GM18502 (cell line): ENCODE results near the gene CR1.
"Not testable (repeated sequence)": the region's sequence is repeated elsewhere in the genome, so short reads cannot be mapped to it uniquely, and the experiment has no call there.

ENCODE experiments used
- ATAC-seq: cut with Tn5 transposase; IDR thresholded peaks from one replicate; pipeline ENCODE4 v1.9.1; 2021; ENCODE audit warnings: mild to moderate bottlenecking; ENCODE audit not compliant: unreplicated experiment, poor library complexity

The CR1 gene

DNA sequence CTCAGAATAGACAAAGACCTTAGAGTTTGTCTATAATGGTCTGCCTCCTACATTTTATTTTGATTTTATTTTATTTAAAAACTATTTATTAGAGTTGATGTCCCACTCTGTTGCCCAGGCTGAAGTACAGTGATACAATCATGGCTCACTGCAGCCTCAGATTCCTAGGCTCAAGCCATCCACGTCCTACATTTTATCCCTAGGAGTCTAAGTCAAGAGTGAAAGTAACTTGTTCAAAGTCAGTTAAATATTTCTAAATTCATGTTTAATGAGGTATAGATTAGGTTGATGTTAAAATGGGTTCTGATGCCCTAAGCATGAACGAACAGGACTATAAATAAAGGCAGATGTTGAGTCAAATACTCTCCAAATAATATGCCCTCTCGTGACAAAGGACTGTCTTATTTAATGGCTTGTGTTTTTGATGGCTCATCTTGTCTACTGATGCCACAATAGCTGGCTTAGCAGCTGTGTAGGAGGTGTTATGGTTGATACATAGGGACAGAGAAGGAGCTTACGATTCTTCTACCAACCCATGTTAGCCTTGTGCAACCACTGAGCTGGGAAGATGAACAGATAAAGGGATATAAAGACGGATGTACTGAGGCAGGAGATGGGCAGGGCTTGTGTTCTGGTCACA, 83.0 kb downstream of the CR1 start:
- no peak for ATAC-seq

DNA sequence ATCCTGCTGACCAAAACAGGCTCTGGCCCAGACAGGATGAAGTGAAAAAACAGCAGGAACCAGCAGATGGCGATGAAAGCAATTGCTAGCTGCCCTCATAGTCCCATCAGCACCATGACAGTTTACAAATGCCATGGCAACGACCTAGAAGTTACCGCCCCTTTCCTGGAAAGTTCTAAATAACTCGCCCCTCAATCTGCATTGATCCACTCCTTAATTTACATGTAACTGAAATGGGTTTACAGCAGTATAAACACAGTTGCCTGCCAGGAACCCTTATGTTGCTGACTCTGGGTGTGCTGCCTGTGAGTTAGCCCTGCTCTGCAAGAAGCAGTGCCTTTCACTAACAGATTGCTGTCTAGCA, 83.5 kb downstream of the CR1 start:
- ATAC-seq, result peak; percentile 88

DNA sequence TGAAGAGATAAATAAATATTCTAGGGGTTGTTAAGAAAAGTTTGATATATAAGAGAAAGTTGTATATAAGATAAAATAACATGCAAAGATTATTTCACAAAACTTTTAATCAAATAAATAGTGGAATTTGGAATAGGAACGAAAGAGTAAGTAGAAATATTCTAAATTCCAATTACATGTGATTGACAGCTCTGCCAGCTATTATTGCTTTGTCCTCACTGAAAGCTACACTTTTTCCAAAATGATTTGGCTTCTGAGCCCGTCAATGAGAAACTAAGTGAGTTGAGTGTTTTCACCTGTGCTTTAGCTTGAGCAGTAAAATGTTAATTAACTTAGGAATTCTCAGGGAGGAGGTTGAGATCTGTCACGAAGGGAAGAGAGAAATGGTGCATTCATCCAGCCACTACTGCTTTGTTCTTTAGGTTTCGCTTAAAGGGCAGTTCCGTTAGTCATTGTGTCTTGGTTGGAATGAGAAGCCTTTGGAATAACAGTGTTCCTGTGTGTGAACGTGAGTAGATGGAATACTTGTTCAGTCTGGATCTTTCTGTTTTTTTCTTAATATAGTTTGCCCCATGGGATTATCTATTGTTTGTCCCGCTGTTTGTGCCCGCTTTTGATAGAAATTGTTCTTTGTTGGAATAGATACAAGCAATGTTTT, 85.7 kb downstream of the CR1 start:
- no peak for ATAC-seq

DNA sequence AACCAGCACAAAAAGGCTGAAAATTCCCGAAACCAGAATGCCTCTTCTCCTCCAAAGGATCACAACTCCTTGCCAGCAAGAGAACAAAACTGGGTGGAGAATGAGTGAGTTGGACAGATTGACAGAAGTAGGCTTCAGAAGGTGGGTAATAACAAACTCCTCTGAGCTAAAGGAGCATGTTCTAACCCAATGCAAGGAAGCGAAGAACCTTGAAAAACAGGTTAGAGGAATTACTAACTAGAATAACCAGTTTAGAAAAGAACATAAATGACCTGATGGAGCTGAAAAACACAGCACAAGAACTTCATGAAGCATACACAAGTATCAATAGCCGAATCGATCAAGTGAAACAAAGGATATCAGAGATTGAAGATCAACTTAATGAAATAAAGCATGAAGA, 93.5 kb downstream of the CR1 start:
- ATAC-seq, result not testable (repeated sequence)

DNA sequence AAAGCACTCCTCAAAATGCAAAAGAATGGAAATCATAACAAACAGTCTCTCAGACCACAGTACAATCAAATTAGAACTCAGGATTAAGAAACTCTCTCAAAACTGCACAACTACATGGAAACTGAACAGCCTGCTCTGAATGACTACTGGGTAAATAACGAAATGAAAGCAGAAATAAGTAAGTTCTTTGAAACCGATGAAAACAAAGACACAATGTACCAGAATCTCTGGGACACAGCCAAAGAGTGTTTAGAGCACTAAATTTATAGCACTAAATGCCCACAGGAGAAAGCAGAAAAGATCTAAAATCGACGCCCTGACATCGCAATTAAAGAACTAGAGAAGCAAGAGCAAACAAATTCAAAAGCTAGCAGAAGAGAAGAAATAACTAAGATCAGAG, 95.2 kb downstream of the CR1 start:
- ATAC-seq, result not testable (repeated sequence)

DNA sequence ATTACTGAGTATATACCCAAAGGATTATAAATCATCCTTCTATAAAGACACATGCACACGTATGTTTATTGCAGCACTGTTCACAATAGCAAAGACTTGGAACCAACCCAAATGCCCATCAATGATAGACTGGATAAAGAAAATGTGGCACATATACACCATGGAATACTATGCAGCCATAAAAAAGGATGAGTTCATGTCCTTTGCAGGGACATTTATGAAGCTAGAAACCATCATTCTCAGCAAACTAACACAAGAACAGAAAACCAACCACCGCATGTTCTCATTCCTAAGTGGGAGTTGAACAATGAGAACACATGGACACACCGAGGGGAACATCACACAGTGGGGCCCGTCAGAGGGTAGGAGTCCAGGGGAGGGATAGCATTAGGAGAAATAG, 98.1 kb downstream of the CR1 start:
- not testable (repeated sequence) for ATAC-seq

DNA sequence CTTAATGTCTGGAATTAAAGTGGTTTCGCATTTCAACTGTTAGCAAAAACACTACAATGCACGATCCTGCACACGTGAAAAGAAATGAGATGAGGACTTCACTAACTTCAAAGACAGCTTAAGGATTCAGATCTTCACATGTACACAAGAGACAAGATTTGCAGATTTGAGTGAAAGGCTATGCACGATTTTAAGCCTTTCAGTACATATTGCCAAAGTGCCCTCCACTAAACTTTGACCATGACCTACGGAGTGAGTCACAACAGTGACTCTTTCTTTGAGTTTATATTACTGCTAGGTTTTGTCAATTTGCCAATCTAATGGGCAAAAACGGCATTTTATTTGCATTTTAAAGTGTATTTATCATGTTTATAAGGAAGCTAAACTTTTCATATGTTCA, 107.8 kb downstream of the CR1 start:
- ATAC-seq, result no peak

DNA sequence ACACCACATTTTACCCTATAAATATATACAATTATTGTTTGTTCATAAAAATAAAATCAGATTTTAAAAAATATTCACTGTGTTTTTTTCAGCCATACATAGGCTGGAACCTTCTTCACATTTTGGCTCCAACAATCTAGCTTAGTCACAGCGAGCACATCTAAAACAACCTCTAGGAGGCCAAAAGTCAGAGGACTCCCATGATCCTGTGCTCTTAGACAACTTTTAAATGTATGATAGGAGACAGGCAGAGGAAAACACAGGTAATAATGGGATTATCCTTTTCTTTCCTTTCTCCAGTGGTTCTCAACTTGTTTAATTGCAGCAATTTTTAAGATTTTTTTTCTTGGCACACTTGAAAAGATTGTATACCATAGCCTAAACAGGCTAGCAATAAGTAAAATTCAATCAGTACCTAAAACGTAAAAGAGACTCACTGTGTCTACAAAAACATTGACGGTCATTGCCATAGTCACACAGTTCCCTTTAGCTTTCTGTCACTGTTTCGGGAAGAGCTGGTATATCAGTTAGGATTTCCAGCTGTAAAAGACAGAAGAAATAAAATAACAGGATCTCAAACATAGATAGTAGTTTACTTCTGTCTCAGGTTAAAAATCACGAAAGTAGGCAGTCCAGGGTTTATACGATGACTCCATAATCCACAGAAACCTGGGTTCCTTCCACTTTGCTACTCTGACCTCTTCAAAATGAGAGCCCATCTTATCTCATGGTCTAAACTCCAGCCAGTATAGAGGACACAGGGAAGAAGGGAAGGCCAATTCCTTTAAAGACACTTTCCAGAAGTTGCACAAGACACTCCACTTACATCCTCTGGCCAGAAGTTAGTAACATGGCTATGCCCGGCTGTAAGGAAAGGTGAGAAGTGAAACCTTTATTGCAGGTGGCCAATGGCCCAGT, 109.7 kb downstream of the CR1 start:
- no peak for ATAC-seq

DNA sequence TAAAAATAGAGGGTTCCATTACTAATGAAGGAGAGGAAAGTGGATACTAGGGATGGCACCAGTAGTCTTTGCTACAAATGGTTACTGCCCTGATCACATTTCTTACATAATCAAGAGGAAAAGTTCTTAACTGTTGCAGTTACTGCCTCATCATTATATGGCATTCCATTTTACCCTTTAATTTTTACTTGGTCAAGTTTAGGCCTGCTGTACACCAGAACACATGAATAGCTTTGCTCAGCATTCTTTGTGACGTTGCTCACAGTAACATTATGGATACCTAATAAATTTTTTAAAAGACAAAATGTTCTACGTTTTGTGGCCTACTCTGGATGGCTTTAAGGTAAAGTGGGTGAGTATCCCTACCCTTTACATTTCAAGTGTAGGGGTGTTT, 110.4 kb downstream of the CR1 start:
- ATAC-seq, result no peak

DNA sequence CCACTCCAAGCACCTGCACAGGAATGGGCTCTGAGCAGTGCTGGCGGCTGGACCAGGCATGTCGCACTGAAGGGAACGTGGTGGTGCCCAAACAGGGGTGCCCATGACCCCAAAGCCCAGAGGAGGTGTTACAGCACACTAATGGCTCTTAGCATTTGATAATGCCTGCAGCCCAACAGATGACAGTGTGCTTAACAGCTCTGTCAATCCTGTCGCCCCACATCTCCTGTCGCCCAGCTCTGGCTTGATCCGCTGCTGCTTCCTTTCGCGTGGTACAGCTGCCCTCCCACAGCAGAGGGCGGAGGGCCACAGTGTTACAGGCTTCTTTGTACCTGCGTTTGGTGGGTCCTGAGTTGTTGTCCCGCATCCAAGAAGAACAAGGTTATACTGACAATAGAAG, 116.8 kb downstream of the CR1 start:
- ATAC-seq, result no peak

DNA sequence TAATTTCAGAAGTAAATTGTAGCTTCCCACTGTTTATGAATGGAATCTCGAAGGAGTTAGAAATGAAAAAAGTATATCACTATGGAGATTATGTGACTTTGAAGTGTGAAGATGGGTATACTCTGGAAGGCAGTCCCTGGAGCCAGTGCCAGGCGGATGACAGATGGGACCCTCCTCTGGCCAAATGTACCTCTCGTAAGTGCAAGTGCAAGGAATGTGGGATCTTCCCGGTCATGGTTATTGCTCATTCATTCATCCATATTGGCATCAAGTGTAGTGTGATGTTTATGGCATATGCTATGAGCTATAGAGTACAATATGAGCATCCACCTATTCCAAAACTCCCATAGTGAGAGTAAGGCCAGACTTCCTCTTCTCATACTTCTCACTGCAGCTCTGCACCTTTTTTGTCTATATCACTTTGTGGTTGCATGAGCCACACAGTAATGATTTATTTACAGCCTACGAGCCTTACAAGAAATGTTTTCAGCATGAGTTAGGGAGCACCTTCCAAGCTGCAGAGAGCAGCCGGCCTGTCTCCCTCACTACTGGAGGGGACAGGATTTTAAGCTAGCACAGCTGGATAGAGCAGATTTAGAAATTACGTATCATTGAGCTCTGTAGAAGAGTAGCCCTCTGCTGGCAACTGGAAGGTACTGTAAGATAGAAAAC, 124.0 kb downstream of the CR1 start:
- ATAC-seq, result peak; percentile 94

DNA sequence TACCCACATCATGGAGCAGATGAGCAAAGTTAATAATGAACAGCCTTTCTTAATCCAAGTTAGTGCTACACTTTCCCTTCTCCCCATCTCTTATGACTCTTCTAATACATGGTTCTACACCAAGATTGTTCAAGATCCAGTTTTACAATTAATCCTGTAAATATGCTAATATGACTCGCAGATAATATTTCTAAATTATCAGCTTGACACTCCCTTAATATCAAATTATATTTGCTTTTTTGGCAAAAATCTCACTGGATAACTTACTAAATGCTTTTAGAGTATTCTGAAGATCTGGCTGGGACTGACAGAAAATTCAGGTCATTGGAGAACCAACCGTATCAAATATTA, 124.6 kb downstream of the CR1 start:
- ATAC-seq, result no peak

DNA sequence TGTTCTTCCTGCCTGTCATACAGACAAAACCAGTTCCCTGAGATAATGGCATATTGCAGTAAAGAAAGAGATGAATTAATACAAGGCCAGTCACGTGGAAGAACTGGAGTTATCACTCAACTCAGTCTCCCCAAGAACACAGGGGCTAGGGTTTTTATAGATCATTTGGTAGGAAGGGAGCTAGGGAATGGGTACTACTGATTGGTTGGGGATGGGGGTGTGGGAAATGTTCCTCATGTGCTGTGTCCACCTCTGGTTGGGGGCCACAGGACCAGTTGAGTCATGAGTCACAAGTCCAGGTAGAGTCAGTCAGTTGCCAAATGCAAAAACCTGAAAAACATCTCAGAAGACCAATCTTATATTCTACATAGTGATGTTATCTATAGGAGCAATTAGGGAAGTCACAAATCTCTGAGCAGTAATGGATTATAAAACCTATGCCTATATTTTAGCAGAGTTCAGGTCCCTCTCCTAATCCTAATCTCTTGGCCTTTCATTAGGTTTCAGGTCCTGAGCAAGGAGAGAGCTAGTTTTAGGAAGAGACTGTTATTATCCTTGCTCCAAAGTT, 129.6 kb downstream of the CR1 start:
- not testable (repeated sequence) for ATAC-seq

DNA sequence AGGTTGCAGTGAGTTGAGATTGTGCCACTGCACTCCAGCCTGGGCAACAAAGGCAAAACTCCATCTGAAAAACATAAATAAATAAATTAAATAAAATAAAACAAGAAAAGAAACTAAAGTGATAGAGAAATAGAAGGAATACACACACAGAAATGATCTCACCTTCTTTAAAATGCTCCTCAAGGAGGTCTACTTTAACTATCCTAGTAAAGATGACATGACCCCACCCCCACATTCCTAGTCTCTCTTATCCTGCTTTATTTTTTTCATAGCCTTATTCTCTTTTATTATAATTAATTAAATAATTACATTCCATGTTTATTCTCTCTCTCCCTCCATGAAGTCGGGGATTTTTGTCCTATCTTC, 131.0 kb downstream of the CR1 start:
- no peak for ATAC-seq

DNA sequence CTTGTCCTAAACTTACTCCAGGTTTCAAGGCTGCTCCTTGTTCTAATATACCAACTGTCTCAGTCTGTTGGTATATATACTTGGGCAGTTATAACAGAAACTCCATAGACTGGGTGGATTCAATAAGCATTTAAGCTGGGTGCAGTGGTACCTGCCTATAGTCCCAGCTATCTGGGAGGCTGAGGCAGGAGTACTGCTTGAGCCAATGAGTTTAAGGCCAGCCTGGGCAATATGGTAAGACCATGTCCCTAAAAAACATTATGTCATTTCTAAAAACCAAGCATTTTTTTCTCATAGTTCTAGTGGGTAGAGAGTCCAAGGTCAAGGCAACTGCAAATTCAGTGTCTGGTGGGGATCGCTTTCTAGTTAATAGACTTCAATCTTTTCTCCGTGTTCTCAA, 131.5 kb downstream of the CR1 start:
- ATAC-seq, result no peak

DNA sequence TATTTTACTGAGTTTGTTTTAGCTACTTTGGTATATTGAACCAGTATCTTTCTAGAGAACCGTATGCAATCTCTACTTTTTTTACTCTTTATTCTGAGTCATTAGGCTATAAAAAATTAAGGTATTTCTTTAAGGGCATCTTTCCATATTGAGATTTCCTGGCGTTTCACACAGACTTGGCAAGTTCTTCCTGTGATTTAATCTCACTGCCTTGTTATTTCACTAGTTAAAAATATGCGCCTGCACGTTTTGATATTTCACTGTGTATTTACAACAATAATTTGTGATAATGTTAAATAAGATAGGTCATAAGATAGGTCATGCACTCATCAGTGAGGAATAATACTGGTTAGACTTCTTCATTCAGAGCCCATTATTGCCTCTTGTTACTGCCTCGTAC, 132.8 kb downstream of the CR1 start:
- ATAC-seq, result no peak

DNA sequence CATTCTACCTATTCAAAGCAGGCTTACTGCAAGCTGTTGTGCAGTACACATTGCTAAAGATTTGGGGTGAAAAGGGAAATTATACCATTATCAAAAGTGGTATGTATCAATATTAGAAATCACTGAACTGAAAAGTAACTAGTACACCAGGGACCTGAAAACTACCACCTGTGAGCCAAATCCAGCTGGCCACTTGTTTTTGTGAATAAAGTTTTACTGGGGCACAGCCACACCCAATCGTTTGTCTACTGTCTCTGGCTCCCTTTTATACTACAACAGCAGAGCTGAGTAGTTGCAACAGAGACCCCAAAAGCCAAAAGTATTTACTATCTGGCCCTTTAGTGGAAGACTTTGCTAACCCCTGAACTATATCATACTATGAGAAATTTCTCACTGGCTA, 135.2 kb downstream of the CR1 start:
- no peak for ATAC-seq

DNA sequence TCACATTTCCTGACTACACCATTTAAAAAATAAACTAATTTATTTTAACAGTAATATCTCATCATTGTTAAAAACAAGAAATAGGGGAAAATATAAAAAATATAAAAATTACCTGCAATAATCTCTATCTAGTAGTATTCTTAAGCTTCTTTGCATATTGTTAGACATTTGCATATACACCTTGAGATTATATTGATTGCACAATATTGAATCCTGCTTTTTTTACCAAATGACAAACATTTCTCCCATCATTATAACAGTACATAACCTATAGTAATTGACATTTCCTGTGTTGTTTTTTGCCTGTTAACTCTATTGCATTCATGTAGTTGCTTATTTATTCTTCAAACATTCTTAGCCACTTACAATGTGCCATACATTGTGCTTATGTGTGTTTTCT, 137.3 kb downstream of the CR1 start:
- ATAC-seq, result no peak

DNA sequence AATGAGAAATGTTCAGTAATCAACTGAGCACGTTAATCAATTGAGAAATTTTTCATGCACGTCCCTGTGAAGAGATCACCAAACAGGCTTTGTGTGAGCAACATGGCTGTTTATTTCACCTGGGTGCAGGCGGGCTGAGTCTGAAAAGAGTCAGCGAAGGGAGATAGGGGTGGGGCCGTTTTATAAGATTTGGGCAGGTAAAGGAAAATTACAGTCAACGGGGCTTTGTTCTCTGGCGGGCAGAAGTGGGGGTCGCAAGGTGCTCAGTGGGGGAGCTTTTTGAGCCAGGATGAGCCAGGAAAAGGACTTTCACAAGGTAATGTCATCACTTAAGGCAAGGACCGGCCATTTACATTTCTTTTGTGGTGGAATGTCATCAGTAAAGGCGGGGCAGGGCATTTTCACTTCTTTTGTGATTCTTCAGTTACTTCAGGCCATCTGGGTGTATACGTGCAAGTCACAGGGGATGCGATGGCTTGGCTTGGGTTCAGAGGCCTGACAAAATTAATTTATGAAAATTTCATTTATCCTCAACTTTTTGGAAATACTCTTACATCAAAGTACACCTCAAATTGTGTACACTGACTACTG, 137.8 kb downstream of the CR1 start:
- ATAC-seq, result not testable (repeated sequence)

DNA sequence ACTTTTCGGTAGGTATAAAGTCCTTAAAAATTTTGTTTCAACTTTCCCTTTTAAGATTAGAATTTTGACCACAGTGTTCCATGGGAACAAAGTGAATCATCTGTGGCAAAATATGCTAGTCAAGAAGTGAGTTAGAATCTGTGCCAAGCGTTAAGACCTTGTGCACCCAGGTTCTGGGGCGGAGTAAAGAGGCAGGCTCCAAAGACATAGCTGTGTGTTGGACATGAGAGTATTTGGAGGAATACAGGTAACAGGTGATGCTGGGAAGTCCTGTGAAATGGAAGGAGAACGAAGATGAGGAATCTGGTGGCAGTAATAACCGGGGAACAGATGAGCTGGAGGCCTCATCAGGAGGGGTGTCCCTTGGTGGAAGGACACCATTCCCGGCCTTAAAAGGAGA, 138.3 kb downstream of the CR1 start:
- not testable (repeated sequence) for ATAC-seq
